HepG2 (cell line): ENCODE data around the gene NELL2. TPM values are rescaled to one million over a fixed set of nuclear protein-coding genes. Genes with fewer than 3 reads are reported as not detected.

ENCODE experiments used
- ATAC-seq: fragments of 200-7000 bp; cut with Tn5 transposase; 3 replicates; pipeline ENCODE4 v1.9.1; 2020; ENCODE audit warnings: mild to moderate bottlenecking, moderate library complexity
- BruUV-seq: library from RNA; stranded (reverse); fragments of 400-500 nt; replicated peaks from 2 replicates; lab custom pipeline; 2021; lab: Mats Ljungman, UMichigan
- CTCF ChIA-PET: fragments of 300-600 bp; formaldehyde crosslinking; extraction: SDS; loops from one replicate; lab custom pipeline; 2021; ENCODE audit warnings: low total read pairs, inconsistent platforms, low intra/inter-chr PET ratio; lab: Yijun Ruan, JAX
- POLR2A ChIA-PET: fragments of 350-600 bp; sonication (Branson Sonifier 250); formaldehyde crosslinking; loops from one replicate; lab custom pipeline; 2020; ENCODE audit warnings: antibody characterized with exemption, inconsistent platforms; lab: Yijun Ruan, JAX
- DNase-seq: peaks from one replicate; pipeline ENCODE4 v3.0.0-alpha.2; 2015; ENCODE audit warnings: low spot score
- FAIRE-seq: peaks from 3 replicates; lab custom pipeline; 2011; peaks lifted over from hg19 to GRCh38; lab: Jason Lieb, UNC
- H2AFZ ChIP-seq: one replicate; pipeline ENCODE4 v1.6.1; 2011; ENCODE audit warnings: low read length, inconsistent platforms
- H3K27ac ChIP-seq: fragments of 300-600 bp; 3 replicates; pipeline ENCODE4 v1.8.0; 2011; ENCODE audit warnings: mixed run types, mild to moderate bottlenecking, mixed read lengths, low read length, inconsistent platforms; ENCODE audit not compliant: insufficient read depth; ENCODE audit errors: extremely low read length
- H3K27me3 ChIP-seq, 2 experiments: fragments of 200-600 bp in 1 of 2; 2 replicates in 1 of 2; 3 replicates in 1 of 2; pipeline versions ENCODE4 v1.6.0 to v1.8.0; 2011; ENCODE audit warnings: low read length in 2 of 2, mild to moderate bottlenecking in 2 of 2, moderate library complexity in 2 of 2, inconsistent platforms in 1 of 2; ENCODE audit not compliant: insufficient read depth in 2 of 2, control insufficient read depth in 1 of 2
- H3K36me3 ChIP-seq, 2 experiments: fragments of 200-600 bp in 1 of 2; replicated peaks in 1 of 2; 2 replicates in 1 of 2; 3 replicates in 1 of 2; pipeline versions ENCODE4 v1.5.1 to v1.8.0; 2011; ENCODE audit warnings: low read length in 2 of 2, inconsistent platforms in 1 of 2; ENCODE audit not compliant: insufficient read depth in 2 of 2, control insufficient read depth in 1 of 2
- H3K4me1 ChIP-seq: 2 replicates; pipeline ENCODE4 v1.5.1; 2012; ENCODE audit warnings: low read length, inconsistent platforms; ENCODE audit not compliant: insufficient read depth
- H3K4me2 ChIP-seq: 2 replicates; pipeline ENCODE4 v1.6.0; 2011; ENCODE audit warnings: low read depth, low read length, inconsistent platforms
- H3K4me3 ChIP-seq, 3 experiments: fragments of 200-600 bp in 1 of 3; sonication (generic), shearing (Covaris generic) in 1 of 3; replicated peaks in 1 of 3; 2 replicates each; pipeline ENCODE4 v1.5.1; 2011 to 2016; ENCODE audit warnings: low read length in 3 of 3, inconsistent platforms in 2 of 3, low read depth in 2 of 3, mild to moderate bottlenecking in 2 of 3, control low read depth in 1 of 3, mixed read lengths in 1 of 3; ENCODE audit not compliant: insufficient read depth in 1 of 3
- H3K79me2 ChIP-seq: one replicate; pipeline ENCODE4 v1.6.1; 2011; ENCODE audit warnings: low read length, inconsistent platforms; ENCODE audit not compliant: insufficient read depth
- H3K9ac ChIP-seq: 2 replicates; pipeline ENCODE4 v1.6.0; 2011; ENCODE audit warnings: mild to moderate bottlenecking, low read depth, low read length, inconsistent platforms; ENCODE audit not compliant: insufficient read depth
- H3K9me3 ChIP-seq: 2 replicates; pipeline ENCODE4 v1.5.1; 2012; ENCODE audit warnings: mild to moderate bottlenecking, low read length
- H4K20me1 ChIP-seq: 2 replicates; pipeline ENCODE4 v1.6.0; 2011; ENCODE audit warnings: inconsistent platforms, mild to moderate bottlenecking, low read length, moderate library complexity; ENCODE audit not compliant: insufficient read depth
- ARID4A ChIP-seq: sonication (generic); formaldehyde crosslinking; IDR thresholded peaks from 2 replicates; pipeline ENCODE4 v1.5.0; 2020; ENCODE audit warnings: mild to moderate bottlenecking, missing genetic modification reagents, borderline replicate concordance
- POLR2G ChIP-seq: fragments of 200-400 bp; formaldehyde crosslinking; IDR thresholded peaks from 2 replicates; pipeline ENCODE4 v1.6.1; 2018; ENCODE audit warnings: mild to moderate bottlenecking, low read depth, low read length, moderate library complexity
- SOX5 ChIP-seq: IDR thresholded peaks from 2 replicates; pipeline ENCODE4 v1.6.1; 2016; ENCODE audit warnings: borderline replicate concordance
- ZKSCAN5 ChIP-seq: sonication (generic); formaldehyde crosslinking; IDR thresholded peaks from 2 replicates; pipeline ENCODE4 v1.5.1; 2020; ENCODE audit warnings: mild to moderate bottlenecking, missing genetic modification reagents
- WGBS: methylation state at CpG from one replicate; pipeline ENCODE4 v1.1.6; 2017; ENCODE audit warnings: low lambda C conversion rate; 5-methylcytosine and 5-hydroxymethylcytosine counted together
- in situ Hi-C: cut with HindIII; loops from 2 replicates; pipeline ENCODE4 v1.10.0; 2017; ENCODE audit warnings: low pct_unique_long_range_greater_than_20kb; ENCODE audit not compliant: extremely low pct_ligation_motif_present
- intact Hi-C: fragments of 100-400 bp; cut with micrococcal nuclease; formaldehyde crosslinking; loops from one replicate; pipeline ENCODE4 v1.10.0; 2022; ENCODE audit not compliant: unreplicated experiment
- polyA plus RNA-seq, 8 experiments: library from polyadenylated mRNA; depleted of rRNA in 3 of 8; stranded (reverse) in 7 of 8; unstranded in 1 of 8; fragments of >200 nt; fragmentation: Illumina TruSeq in 4 of 8; extraction: Trizol in 4 of 8; gene quantifications; 2 replicates each; pipeline versions ENCODE4 v1.2.1 to v1.2.3, GENCODE V29; 2011 to 2016; ENCODE audit warnings: low read depth in 4 of 8, missing spikeins in 1 of 8, mixed read lengths in 1 of 8; ENCODE audit not compliant: insufficient read depth in 1 of 8
- total RNA-seq, 5 experiments: library from RNA; depleted of rRNA; stranded (reverse); fragments of >200 nt; fragmentation: Illumina TruSeq; extraction: Trizol; gene quantifications; 2 replicates each; pipeline ENCODE4 v1.2.3, GENCODE V29; 2016; ENCODE audit warnings: low read depth in 1 of 5

NELL2 gene
- total and polyA plus RNA-seq, 2 of the 13 experiments (the other 11 are each of a cell fraction or from before 2014, with no cell fraction given): 0.11 TPM; not detected in 1

- Histone ChIP-seq H3K4me2 (no peak overlapping the region), H3K4me3 (no peak overlapping the region)
- intact Hi-C loops: no loop called here
- CTCF ChIA-PET: no interaction called here
- TF ChIP-seq ZKSCAN5 (CRISPR knock-in tag): no peak
- TF ChIP-seq SOX5: no peak
- no peak for TF ChIP-seq ARID4A (CRISPR knock-in tag)
- no peak for TF ChIP-seq POLR2G
- TF ChIP-seq, all 625 proteins: peak for 0
- POLR2A ChIA-PET: no interaction called here
- Histone ChIP-seq H4K20me1 (no peaks in the 10 kb centered on the region), H3K36me3 (no peaks in the 10 kb centered on the region), H2AFZ (no peak overlapping the region), H3K27me3 (no peaks in the 10 kb centered on the region), H3K9me3 (no peaks in the 10 kb centered on the region), H3K4me1 (no peaks in the 10 kb centered on the region), H3K79me2 (no peaks in the 10 kb centered on the region), H3K9ac (no peak overlapping the region), H3K27ac (no peak overlapping the region)
- FAIRE-seq: no peak
- in situ Hi-C loops: no loop called here
- WGBS: 13% methylated on average over 1 of the region's 1 CpG
- BruUV-seq: no TSS peak
- ATAC-seq: no peak
- DNase-seq: no peak
Observed at GRCh38 chr12:44859998-44860689, 16.0 kb downstream of the NELL2 start.
